ENCODE data around the gene YIPF3.

DNA sequence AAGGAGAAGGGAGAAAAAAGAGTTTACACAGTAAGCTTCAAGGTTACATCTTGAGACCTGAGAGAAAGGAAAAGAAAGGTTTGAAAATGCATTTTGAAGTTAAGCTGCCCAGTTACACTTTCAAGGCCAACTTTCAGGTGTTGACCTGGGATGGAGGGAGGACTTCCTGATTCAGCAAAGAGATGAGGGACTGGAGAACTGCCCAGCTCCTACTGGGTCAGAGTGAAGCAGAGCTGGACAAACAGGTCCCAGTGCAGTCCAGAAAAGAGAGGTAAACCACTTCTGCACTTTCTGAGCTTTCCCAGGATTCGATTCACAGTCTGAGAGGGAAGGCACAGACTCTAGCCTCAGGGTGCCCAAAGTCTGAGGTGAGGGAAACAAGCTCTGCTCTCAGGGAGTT, 45.3 kb downstream of the YIPF3 start:
- TF ChIP-seq EP300 (IDR thresholded peaks at IDR 0.05) (no peak), POLR2AphosphoS5 (IDR thresholded peaks at IDR 0.05) (no peak), POLR2A (IDR thresholded peaks at IDR 0.05; ENCODE audit: low read depth) (no peak)

Measured in esophagus muscularis mucosa (tissue), 3 donors.